Fibroblast of skin of back (primary cell): ENCODE measurements around the gene EHBP1.
"Not testable (repeated sequence)": the region's sequence is repeated elsewhere in the genome, so short reads cannot be mapped to it uniquely, and the experiment has no call there.

Source experiments
- DNase-seq: peaks from one replicate; pipeline ENCODE4 v3.0.0-alpha.2; 2013

Gene EHBP1

DNA sequence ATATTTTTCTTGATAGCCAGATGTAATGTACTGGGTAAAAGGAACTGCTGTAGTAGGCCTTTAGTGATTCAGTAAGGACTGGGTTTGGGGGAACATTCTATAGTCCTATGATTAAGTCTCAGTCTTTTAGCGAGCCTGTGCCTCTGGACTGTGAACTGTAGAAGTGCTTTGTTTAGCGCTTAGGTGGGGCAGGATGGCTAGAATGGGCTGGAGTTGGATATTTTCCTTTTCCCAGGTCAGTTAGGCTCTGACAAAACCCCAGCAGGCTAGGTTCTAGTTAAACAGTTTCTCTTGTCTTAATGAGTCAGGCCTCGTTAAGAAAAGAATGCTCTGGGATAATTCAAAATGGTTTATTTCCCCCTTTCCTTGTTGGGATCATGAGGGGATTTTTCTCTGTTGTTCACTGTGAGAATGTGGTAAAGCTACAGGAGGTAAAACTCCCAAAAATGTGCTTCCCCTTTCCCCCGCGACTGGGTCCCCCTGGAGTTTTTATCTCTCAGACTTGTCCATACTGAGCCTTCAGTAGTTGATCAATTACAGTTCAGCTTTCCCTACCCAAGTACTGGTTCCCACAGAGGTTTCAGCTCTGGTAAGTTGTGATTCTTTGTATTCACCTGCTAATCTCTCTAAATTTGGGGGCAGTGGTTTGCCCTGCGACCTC is 31.5 kb downstream of the EHBP1 start:
- DNase-seq = no peak

DNA sequence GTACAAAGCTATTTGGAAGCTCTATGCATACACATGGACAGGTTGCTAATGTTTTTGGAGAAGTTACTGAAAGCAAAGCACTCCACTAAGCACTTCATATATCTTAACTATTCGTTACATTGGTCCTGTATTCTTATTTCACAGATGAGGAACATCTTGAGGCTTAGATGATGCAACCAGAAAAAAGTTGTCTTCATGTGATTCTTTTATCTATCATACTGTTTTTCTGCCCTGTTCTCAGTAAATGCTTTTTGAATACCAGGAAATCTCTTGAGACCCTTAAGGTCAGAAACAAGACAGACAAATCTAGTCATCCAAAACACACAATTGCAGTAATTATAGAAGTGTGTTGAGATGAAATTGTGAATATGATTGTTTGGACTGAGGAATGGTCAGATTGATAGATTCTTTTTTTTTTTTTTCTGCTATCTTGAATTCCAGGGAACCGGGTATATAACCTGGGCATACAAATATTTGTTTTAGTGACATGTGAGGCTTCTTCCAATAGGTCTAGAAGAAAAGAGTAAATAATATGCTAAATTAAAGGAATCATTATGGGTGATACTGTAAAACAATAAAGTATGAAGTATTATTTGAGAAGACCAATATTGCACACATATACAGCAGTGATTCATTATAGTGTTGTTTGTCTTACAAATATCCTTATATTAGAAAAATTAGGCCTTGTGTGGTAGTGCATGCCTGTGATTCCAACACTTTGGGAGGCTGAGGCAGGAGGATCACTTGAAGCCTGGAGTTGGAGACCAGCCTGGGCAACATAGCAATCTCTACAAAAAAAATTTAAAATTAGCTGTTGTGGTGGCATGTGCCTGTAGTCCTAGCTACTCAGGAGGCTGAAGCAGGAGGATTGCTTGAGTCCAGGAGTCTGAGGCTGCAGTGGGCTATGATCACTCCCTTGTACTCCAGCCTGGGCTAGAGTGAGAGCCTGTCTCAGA is 33.7 kb downstream of the EHBP1 start:
- DNase-seq = peak; percentile 83

DNA sequence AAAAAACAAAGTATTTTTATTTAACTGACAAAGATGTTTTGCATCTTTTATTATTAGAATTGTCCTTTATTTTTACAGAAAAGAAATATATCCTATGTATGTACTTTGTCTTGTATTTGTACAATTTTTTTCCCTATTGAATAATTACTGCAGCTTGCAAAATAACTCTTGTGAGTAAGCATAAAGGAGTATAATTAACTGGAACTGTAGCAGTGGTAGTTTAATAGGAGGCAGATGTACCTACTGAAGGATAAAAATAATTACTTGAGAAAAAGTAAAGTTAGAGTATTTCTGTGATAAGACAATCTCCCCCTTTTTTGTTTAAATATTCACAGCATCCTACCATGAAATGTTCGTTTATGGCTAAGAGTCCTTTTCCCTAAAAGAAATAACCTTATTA is 34.7 kb downstream of the EHBP1 start:
- DNase-seq = no peak

DNA sequence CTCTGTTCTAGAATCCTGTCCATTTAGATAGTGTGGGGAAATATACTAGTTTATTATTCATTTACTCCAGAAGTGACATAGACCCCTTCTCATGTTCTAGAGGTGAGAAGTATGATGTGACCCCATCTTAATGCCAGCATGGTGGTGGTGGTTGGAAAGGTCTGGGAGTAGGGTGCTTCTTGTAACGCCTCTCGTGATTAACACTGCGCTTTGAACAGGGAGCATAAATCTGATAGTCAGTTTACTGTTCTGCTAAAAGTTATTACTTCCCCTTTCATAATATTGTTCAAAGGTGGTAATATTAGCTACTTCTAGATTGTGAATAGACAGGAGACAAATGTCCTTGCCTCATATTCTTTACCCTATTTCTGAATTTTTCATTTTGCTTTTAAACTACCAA is 35.6 kb downstream of the EHBP1 start:
- no peak for DNase-seq

DNA sequence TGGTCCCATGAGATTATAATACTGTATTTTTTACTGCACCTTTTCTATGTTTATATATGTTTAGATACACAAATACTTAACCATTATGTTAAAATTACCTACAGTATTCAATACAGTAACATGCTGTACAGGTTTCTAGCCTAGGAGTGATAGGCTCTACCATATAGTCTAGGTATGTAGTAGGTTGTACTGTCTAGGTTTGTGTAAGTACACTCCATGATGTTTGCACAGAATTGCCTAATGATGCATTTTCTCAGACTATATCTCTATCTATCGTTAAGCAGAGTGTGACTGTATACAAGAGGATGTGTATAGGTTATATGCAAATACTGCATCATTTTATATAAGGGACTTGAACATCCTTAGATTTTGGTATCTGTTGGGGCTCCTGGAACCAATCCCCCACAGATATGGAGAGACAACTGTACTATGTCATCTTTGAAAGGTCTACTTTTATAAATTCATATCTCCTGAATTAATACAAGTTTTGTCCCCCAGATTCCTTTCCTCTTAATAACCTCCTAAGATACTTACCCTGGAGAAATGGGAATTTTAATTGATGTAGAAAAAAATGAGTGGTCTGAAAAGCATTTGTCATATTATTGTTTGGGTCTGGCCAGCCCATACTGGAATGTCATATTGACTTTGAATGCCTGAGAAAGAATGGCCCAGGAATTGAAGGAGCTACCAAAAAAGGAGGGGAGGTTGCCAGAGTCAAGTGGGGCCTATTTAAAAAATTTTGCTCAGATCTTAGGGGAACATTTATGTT is 36.6 kb downstream of the EHBP1 start:
- peak; percentile 97 for DNase-seq

DNA sequence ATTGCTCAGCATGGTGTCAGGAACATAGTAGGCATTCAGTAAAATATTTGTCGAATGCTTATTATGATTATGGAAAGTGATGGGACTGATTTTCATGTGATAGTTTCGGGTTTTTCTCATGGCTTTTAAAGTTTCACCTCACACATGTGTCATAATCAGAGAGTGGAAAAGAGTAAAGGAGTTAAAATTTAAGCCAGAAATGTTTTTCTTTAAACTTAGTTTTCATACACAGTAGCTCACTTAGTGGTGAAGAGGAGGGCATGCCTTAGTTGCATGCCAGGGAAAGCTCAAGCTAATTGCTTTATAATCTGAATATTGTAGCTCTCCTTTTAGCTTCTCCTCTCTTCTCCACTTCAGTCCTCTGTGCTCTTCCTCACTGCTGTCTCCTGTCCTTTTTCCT is 38.0 kb downstream of the EHBP1 start:
- DNase-seq = no peak

DNA sequence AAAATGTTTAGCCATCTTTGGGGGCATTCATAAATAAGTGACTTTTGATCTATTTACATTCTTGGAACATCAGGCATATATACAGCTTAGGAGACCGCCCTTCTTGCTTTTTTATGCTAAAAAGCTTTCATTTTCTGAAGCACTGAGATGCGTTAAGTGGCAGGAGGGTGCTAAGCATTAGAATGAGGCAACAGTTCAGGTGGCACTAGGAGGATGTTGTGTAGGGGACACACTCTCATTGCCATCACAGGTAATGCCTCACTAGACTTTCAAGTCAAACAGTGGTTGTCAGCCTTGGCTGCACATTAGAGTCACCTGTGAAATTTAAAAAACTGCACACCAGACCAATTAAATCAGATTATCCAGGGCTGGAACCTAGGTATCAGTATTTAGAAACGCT is 39.1 kb downstream of the EHBP1 start:
- no peak for DNase-seq

DNA sequence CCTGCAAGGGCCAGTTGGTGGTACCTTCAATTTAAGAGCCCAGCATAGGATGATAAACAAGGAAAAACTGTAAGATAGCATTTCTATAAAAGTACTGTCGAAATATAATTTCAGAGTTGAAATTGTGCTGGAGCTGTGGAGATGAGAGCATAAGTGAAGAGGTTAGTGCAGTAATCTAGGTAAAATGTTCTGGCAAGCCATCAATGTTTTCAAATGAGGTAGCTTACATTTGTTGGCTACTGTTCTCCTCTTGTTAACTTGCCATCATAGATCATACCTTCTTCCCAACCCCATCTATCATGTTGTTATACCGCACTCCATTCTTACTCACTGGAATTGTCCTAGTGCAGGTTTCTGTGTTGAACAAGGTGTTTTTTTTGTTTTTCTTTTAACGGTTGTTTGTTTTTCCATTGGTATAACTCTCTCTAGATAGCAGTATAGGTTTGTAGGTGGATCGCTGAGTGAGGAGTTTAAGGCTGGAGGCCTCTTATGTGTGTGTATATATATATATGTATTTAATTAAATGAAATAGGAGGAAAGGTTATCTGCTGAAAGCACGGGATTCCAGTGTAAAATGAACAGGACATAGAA is 40.5 kb downstream of the EHBP1 start:
- DNase-seq = no peak

DNA sequence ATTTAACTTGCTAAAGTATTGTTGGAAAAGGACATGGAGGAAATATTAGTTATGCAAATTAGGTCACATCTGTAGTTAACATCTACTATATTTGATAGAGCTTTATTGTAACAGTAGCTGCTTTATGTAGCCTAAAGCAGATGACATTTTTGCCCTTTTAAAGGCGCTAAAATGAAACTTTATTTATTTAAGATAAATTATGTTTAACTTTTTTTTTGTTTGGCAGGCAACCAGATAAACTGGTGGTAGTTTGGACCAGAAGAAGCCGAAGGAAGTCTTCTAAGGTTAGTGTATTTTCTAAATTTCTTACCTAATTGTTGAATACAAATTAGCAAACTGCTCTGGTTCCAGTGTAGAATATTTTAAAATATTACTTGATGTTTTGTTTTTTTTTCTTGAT is 41.7 kb downstream of the EHBP1 start:
- DNase-seq = no peak

DNA sequence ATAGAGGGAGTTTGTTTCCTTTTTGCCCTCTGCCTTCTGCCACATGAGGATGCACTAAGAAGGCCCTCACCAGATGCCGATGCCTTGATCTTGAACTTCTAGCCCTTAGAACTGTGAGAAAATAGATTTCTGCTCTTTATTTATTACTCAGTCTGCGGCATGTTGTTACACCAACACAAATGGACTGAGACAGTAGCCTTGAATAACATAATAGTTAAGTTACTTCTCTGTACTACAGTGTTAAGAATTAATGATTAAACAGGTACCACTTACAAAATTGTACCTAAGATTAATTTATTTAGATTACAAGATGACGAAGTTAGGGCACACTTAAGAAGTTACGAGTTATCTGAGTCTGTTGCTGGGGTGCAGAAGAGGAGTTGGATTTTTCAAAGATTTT is 42.4 kb downstream of the EHBP1 start:
- no peak for DNase-seq

DNA sequence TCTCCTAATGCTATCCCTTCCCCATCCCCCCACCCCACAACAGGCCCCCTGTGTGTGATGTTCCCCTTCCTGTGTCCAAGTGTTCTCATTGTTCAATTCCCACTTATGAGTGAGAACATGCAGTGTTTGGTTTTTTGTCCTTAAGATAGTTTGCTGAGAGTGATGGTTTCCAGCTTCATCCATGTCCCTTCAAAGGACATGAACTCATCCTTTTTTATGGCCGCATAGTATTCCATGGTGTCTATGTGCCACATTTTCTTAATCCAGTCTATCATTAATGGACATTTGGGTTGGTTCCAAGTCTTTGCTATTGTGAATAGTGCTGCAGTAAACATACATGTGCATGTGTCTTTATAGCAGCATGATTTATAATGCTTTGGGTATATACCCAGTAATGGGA is 43.6 kb downstream of the EHBP1 start:
- DNase-seq = not testable (repeated sequence)

DNA sequence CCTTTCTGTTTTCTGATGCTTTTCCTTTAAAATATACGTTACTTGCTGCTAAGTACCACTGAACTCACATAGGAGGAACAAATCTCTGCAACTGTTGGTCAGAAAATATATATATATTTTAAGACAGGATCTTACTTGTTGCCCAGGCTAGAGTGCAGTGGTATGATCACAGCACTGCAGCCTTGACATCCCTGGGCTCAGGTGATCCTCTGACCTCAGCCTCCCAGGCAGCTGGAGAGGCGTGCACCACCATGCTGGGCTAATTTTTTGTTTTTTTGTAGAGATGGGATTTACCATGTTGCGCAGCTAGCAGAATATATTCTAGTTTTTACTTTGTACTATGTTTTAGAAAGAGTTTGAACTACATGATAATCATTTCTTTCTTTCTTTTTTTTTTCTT is 51.5 kb downstream of the EHBP1 start:
- no peak for DNase-seq

DNA sequence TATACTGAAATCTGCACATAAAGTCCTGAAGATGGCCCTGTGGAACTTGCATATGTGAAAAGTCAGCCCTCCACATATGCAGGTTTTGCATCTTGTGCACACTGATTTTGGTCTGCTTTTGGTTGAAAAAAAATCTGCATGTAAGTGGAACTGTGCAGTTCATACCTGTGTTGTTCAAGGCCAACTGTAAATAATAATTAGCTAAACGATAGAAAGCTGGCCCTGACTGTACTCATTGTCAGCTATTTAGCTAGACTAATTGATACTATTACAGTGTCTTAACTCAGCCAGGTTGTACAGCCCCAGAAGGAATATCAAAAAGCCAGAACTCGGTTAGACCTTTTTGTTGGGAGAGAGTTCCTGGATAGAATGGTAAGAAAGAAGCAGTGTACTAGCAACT is 54.5 kb downstream of the EHBP1 start:
- DNase-seq = no peak

DNA sequence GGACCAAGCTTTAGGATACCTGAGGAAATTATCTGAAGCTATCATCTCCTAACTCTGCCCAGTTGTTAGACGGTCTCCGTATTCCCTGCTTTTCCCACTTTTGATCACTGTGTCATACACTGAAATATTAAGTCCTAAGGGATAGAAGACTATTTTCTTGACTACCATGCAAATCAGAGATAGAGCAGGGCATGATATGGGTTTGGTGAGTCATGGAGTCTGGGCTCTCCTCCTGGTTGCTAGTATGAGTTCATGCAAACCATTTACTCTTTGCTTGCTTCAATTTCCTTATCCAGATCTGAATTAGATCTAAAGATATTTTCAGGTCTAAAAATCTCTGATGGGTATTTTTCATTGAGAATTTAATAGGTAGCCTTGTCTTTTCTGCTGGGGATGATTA is 55.0 kb downstream of the EHBP1 start:
- DNase-seq = peak; percentile 70

DNA sequence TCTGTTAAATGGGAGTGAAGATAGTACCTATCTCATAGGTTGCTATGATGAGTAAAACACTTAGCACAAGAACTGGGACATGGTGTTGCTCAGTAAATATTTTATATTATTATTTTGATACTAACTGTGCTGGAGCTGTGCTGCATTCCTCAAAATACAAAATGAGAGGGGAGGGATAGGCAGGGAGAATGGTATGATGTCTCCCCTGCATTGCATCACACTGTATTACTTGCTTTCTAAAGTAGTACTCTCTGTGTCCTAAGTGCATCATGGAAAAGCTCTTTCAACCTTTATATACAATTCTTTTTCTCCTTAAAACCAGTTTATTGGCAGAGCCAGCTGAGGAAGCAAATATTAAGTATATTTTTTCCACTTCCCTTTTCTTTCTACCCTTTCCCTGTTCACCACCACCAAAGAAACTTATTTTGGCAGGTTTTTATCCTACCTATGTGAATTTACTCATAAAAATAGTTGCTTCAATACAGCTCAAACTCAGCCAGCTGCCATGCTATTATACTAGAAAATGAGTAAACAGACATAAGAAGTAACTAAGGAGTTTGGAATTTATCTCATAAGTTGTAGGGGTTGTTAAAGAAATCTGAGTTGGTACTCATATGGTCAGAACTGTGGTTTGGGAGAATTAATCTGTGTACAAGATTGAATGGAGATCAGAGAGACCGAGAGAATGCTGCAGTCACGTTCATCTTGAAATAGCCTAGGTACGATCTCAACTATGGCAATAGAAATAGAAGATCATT is 60.3 kb downstream of the EHBP1 start:
- DNase-seq = no peak

DNA sequence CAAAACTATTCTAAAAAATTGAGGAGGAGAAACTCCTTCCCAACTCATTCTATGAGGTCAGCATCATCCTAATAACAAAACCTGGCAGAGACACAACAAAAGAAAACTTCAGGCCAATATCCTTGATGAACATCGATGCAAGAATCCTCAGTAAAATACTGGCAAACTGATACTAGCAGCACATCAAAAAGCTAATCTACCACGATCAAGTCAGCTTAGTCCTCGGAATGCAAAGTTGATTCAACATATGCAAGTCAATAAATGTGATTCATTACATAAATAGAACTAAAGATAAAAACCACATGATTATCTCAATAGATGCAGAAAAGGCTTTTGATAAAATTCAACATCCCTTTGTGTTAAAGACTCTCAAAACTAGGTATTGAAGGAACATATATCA is 63.1 kb downstream of the EHBP1 start:
- peak; percentile 74 for DNase-seq

DNA sequence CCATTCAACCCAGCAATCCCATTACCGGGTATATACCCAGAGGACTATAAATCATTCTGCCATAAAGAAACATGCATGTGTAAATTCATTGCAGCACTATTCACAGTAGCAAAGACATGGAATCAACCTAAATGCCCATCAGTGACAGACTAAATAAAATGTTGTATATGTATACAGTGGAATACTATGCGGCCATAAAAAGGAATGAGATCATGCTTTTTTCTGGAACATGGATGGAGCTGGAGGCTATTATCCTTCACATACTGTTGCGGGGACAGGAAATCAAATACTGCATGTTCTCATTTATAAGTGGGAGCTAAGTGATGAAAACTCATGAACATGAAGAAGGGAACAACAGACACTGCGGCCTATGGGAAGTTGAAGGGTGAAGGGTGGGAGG is 65.1 kb downstream of the EHBP1 start:
- no peak for DNase-seq

DNA sequence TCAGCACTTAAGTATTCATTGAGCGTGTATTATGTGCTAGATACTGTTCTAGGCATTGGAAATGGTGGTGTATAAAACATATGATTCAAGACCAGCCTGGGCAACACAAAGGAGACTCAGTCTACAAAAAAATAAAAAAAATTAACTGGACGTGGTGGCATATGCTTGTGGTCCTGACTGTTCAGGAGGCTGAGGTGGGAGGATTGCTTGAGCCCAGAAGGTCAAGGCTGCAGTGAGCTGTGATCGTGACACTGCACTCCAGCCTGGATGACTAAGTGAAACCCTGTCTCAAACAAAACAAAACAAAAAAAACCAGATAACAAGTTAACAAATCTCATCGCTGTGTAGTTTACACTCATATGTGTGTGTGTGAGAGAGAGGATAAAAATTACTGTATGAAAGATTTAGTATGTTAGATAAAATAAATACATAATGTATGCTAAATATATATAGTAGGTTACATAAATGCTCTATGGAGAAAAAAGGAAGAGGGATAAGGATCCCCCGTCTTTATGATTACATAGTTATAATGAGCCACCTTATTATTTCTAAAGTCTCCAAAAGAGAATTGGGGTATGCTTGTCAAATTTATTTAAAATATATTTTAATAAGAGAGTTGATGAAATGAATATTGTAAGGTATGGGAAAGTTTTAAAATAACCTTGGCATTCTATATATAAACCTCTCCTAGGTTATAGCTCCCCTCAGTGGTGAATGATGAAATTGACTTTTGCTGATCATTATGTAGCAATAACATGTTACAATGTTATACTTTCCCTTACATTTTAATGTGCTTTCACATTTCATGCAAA is 69.2 kb downstream of the EHBP1 start:
- peak; percentile 58 for DNase-seq

DNA sequence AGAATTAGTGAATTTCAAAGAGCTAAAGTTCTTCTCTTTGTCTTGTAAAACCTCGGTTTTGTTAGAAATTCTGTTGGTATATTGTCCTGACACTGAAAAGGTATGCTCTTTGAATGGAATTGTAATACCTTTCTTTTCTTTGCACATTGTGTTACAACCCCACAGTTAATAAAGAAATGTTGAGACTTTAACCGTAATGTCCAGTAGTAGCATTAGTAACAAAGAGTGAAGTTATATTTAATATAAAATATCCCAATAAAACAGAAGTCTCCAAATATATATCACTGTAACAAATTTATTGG is 69.8 kb downstream of the EHBP1 start:
- DNase-seq = no peak

DNA sequence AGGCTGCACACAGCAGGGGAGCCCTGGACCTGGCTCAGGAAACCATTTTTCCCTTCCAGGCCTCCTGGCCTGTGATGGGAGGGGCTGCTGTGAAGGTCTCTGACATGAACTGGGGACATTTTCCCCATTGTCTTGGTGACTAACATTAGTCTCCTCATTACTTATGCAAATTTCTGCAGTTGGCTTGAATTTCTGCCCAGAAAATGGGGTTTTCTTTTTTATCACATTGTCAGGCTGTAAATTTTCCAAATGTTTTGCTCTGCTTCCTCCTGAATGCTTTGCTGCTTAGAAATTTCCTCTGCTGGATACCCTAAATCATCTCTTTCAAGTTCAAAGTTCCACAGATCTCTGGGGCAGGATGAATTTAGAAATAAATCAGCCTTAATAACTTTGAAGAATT is 78.2 kb downstream of the EHBP1 start:
- DNase-seq = no peak

DNA sequence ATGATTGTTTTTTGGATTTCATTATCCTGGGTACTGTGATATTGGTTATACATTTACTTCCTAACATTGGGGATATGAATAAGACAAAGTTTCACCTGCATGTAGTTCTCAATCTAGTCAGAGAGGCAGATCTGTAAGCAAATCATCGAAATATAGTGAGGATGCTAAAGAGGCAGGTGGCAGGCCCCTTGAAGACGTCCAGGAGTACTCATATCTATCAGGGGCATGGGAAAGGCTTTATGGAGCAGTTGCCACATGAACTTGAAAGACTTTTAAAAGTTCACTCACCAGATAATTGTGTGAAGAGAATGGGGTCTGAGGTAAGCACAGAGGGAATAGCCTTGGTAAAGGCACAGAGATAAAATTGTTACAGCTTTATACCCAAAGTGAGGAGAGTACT is 78.8 kb downstream of the EHBP1 start:
- DNase-seq = no peak

DNA sequence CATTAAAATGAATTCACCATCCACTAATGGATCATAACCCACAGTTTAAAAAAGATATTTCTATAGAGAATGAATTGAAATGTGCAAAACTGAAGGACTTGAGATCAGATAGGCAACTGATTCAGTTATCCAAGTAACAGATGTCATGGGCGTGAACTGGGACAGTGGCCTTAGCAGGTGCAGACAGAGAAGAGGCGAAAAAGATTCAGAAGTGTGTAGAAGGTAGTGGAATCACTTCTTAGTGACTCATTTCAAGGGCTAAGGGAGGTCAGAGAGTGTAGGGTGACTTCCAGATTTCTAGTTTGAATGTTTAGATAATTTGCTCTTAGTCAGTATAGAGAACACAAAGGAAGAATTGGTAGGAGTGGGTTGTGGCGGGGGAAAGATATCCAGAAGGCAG is 79.7 kb downstream of the EHBP1 start:
- DNase-seq = no peak
